Loucy (cell line): Measurements from ENCODE around the gene TRPM8.
"Not testable (repeated sequence)": the region's sequence is repeated elsewhere in the genome, so short reads cannot be mapped to it uniquely, and the experiment has no call there.

Source experiments
- H2AFZ ChIP-seq: fragments of 200-600 bp; sonication (generic); 2 replicates; pipeline ENCODE4 v1.6.0; 2016; ENCODE audit warnings: antibody characterized with exemption, mild to moderate bottlenecking, low read length, moderate library complexity
- H3F3A ChIP-seq: fragments of 200-600 bp; 2 replicates; pipeline ENCODE4 v1.6.0; 2016; ENCODE audit warnings: antibody characterized with exemption, low read depth, mild to moderate bottlenecking
- H3K27me3 ChIP-seq: fragments of 200-600 bp; sonication (generic); 2 replicates; pipeline ENCODE4 v1.6.1; 2014; ENCODE audit warnings: low read length, mild to moderate bottlenecking; ENCODE audit not compliant: insufficient read depth, poor library complexity, severe bottlenecking
- H3K36me3 ChIP-seq: fragments of 200-600 bp; sonication (generic); 2 replicates; pipeline ENCODE4 v1.6.1; 2016; ENCODE audit warnings: low read length; ENCODE audit not compliant: insufficient read depth
- H3K4me1 ChIP-seq: fragments of 200-600 bp; sonication (generic); 2 replicates; pipeline ENCODE4 v1.5.1; 2014; ENCODE audit warnings: low read length, mild to moderate bottlenecking; ENCODE audit not compliant: insufficient read depth, poor library complexity, severe bottlenecking
- H3K4me2 ChIP-seq: fragments of 200-600 bp; sonication (generic); 2 replicates; pipeline ENCODE4 v1.6.0; 2014; ENCODE audit warnings: antibody characterized with exemption, low read length, low read depth, mild to moderate bottlenecking; ENCODE audit not compliant: poor library complexity, severe bottlenecking
- H3K4me3 ChIP-seq: fragments of 200-600 bp; sonication (generic); 2 replicates; pipeline ENCODE4 v1.5.1; 2014; ENCODE audit warnings: low read length, mild to moderate bottlenecking, mixed read lengths; ENCODE audit not compliant: poor library complexity, severe bottlenecking
- H3K79me2 ChIP-seq: fragments of 200-600 bp; sonication (generic); 2 replicates; pipeline ENCODE4 v1.6.1; 2014; ENCODE audit warnings: low read length; ENCODE audit not compliant: insufficient read depth
- H3K9ac ChIP-seq: fragments of 200-600 bp; sonication (generic); 2 replicates; pipeline ENCODE4 v1.6.0; 2014; ENCODE audit warnings: mild to moderate bottlenecking, low read depth, low read length, moderate library complexity; ENCODE audit not compliant: poor library complexity, severe bottlenecking
- H3K9me2 ChIP-seq: fragments of 200-600 bp; sonication (generic); replicated peaks from 2 replicates; pipeline ENCODE4 v1.6.1; 2016; ENCODE audit warnings: low read depth, low read length, mixed read lengths
- H3K9me3 ChIP-seq: fragments of 200-600 bp; sonication (generic); 2 replicates; pipeline ENCODE4 v1.6.1; 2014; ENCODE audit warnings: mild to moderate bottlenecking, antibody characterized with exemption, low read length, low read depth; ENCODE audit not compliant: insufficient read depth
- H4K20me1 ChIP-seq: fragments of 200-600 bp; sonication (generic); 2 replicates; pipeline ENCODE4 v1.6.0; 2014; ENCODE audit warnings: antibody characterized with exemption, low read length, mild to moderate bottlenecking; ENCODE audit not compliant: insufficient read depth, poor library complexity, severe bottlenecking
- CTCF ChIP-seq: fragments of 200-600 bp; sonication (generic); conservative IDR thresholded peaks from 2 replicates; pipeline ENCODE4 v1.5.1; 2014; ENCODE audit warnings: mild to moderate bottlenecking, antibody characterized with exemption, low read length
- EZH2phosphoT487 ChIP-seq: fragments of 200-600 bp; IDR thresholded peaks from 2 replicates; pipeline ENCODE4 v1.6.1; 2018; ENCODE audit warnings: antibody characterized with exemption, mild to moderate bottlenecking, moderate library complexity, borderline replicate concordance

Gene TRPM8

DNA sequence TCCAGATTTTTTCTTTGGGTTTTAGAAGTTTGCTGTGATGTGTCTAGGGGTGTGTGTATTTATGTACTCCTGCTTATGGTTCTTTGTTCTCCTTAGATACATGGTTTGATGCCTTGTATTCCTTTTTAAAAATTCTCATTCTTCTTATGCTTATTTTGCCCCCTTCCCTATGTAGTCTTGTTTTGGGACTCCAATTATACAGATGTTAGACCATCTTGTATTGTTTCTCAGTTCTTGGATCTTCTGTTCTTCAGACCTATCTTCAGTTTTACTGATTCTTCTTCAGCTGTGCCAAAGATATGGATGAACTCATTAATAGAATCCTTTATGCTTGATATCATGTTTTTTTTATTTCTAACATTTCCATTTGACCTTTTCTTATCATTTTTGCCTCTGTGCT is 34.8 kb upstream of the TRPM8 start:
- no peaks in the 10 kb centered on the region for H3F3A ChIP-seq
- no peak overlapping the region for H3K4me2 ChIP-seq
- no peak overlapping the region for H2AFZ ChIP-seq
- no peak overlapping the region for H3K9ac ChIP-seq
- H3K27me3 ChIP-seq, result peaks cover 20% of the 10 kb centered on the region
- H3K4me1 ChIP-seq, result no peaks in the 10 kb centered on the region
- no peaks in the 10 kb centered on the region for H3K9me2 ChIP-seq
- H3K9me3 ChIP-seq, result no peaks in the 10 kb centered on the region
- H3K4me3 ChIP-seq, result no peak overlapping the region
- no peaks in the 10 kb centered on the region for H3K36me3 ChIP-seq
- no peaks in the 10 kb centered on the region for H3K79me2 ChIP-seq
- TF ChIP-seq EZH2phosphoT487, result no peak
- TF ChIP-seq CTCF, result no peak
- H4K20me1 ChIP-seq, result no peaks in the 10 kb centered on the region

GRCh38 chr2:233892793-233893192 is 24.4 kb upstream of the TRPM8 start:
- Histone ChIP-seq H3K9me3 (no peaks in the 10 kb centered on the region), H3F3A (no peaks in the 10 kb centered on the region), H3K9me2 (no peaks in the 10 kb centered on the region), H3K36me3 (no peaks in the 10 kb centered on the region), H2AFZ (no peak overlapping the region), H3K4me3 (no peak overlapping the region), H3K9ac (no peak overlapping the region), H4K20me1 (no peaks in the 10 kb centered on the region), H3K4me1 (no peaks in the 10 kb centered on the region), H3K79me2 (no peaks in the 10 kb centered on the region), H3K27me3 (no peaks in the 10 kb centered on the region), H3K4me2 (no peak overlapping the region)
- TF ChIP-seq CTCF, result no peak
- no peak for TF ChIP-seq EZH2phosphoT487

GRCh38 chr2:233896253-233896652 is 20.9 kb upstream of the TRPM8 start:
- H3K36me3 ChIP-seq, H3K79me2 ChIP-seq, H3K9ac ChIP-seq, H3K9me3 ChIP-seq, H3F3A ChIP-seq, H3K27me3 ChIP-seq, H3K9me2 ChIP-seq, H3K4me1 ChIP-seq, H3K4me3 ChIP-seq, H3K4me2 ChIP-seq, H2AFZ ChIP-seq, H4K20me1 ChIP-seq: not testable (repeated sequence)

GRCh38 chr2:233901367-233901766 is 15.8 kb upstream of the TRPM8 start:
- Histone ChIP-seq H3K36me3 (no peaks in the 10 kb centered on the region), H3F3A (no peaks in the 10 kb centered on the region), H3K79me2 (no peaks in the 10 kb centered on the region), H2AFZ (no peak overlapping the region), H3K4me3 (no peak overlapping the region), H3K27me3 (no peaks in the 10 kb centered on the region), H3K9ac (no peak overlapping the region), H3K9me3 (no peaks in the 10 kb centered on the region), H4K20me1 (no peaks in the 10 kb centered on the region), H3K9me2 (no peaks in the 10 kb centered on the region), H3K4me2 (no peak overlapping the region), H3K4me1 (no peaks in the 10 kb centered on the region)
- TF ChIP-seq EZH2phosphoT487 (no peak), CTCF (no peak)
